ENCODE data around the gene PINLYP.

- TF ChIP-seq, protein P1, sequence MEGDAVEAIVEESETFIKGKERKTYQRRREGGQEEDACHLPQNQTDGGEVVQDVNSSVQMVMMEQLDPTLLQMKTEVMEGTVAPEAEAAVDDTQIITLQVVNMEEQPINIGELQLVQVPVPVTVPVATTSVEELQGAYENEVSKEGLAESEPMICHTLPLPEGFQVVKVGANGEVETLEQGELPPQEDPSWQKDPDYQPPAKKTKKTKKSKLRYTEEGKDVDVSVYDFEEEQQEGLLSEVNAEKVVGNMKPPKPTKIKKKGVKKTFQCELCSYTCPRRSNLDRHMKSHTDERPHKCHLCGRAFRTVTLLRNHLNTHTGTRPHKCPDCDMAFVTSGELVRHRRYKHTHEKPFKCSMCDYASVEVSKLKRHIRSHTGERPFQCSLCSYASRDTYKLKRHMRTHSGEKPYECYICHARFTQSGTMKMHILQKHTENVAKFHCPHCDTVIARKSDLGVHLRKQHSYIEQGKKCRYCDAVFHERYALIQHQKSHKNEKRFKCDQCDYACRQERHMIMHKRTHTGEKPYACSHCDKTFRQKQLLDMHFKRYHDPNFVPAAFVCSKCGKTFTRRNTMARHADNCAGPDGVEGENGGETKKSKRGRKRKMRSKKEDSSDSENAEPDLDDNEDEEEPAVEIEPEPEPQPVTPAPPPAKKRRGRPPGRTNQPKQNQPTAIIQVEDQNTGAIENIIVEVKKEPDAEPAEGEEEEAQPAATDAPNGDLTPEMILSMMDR (IDR thresholded peaks at IDR 0.05 in 4 of 5, conservative IDR thresholded peaks at IDR 0.05 in 1 of 5): no peak
- TF ChIP-seq POLR2A (IDR thresholded peaks at IDR 0.05): no peak
Observed at GRCh38 chr19:43596842-43597461, 21.4 kb downstream of the PINLYP start.
